H1 (cell line): ENCODE measurements around the gene BABAM1. TPM values are rescaled to one million over a fixed set of nuclear protein-coding genes. Genes with fewer than 3 reads are reported as not detected.

Source experiments
- CTCF ChIA-PET: fragments of 300-600 bp; sonication (Branson Sonifier 250); formaldehyde crosslinking; loops from one replicate; lab custom pipeline; 2021; ENCODE audit not compliant: partially characterized antibody; lab: Charles Lee
- POLR2A ChIA-PET: fragments of 300-600 bp; sonication (Branson Sonifier 250); formaldehyde crosslinking; loops from one replicate; lab custom pipeline; 2021; ENCODE audit warnings: inconsistent platforms; ENCODE audit not compliant: partially characterized antibody; lab: Charles Lee
- DNase-seq, 2 experiments: peaks; one replicate each; pipeline versions ENCODE4 v3.0.0 to v3.0.0-alpha.2; 2010 to 2022; ENCODE audit warnings: low spot score in 2 of 2, low read depth in 1 of 2, mixed read lengths in 1 of 2
- FAIRE-seq: peaks from 2 replicates; lab custom pipeline; 2011; peaks lifted over from hg19 to GRCh38; lab: Jason Lieb, UNC
- H2AFZ ChIP-seq: 2 replicates; pipeline ENCODE4 v1.8.1; 2012; ENCODE audit warnings: low read length, inconsistent platforms
- H2AK5ac ChIP-seq: 2 replicates; pipeline ENCODE4 v1.6.1; 2013; ENCODE audit warnings: low read depth, low read length
- H2BK120ac ChIP-seq: replicated peaks from 2 replicates; pipeline ENCODE3; 2013; ENCODE audit warnings: low read depth, low read length, inconsistent platforms
- H2BK12ac ChIP-seq: 2 replicates; pipeline ENCODE4 v1.6.1; 2013; ENCODE audit warnings: low read depth, low read length
- H2BK15ac ChIP-seq: 2 replicates; pipeline ENCODE4 v1.6.1; 2013; ENCODE audit warnings: low read length
- H2BK20ac ChIP-seq: 2 replicates; pipeline ENCODE4 v1.6.1; 2013; ENCODE audit warnings: low read length
- H2BK5ac ChIP-seq: 2 replicates; pipeline ENCODE4 v1.6.1; 2013; ENCODE audit warnings: low read depth, low read length
- H3K14ac ChIP-seq: 2 replicates; pipeline ENCODE4 v1.6.1; 2013; ENCODE audit warnings: inconsistent platforms; ENCODE audit not compliant: insufficient read length
- H3K18ac ChIP-seq: 2 replicates; pipeline ENCODE4 v1.6.1; 2013; ENCODE audit warnings: low read length; ENCODE audit errors: extremely low read depth
- H3K23ac ChIP-seq: 2 replicates; pipeline ENCODE4 v1.6.1; 2013; ENCODE audit warnings: inconsistent platforms; ENCODE audit not compliant: insufficient read length
- H3K23me2 ChIP-seq: 2 replicates; pipeline ENCODE4 v1.6.1; 2013; ENCODE audit warnings: low read depth, low read length
- H3K27ac ChIP-seq: 2 replicates; pipeline ENCODE4 v1.6.1; 2011; ENCODE audit warnings: low read depth, low read length, inconsistent platforms
- H3K27me3 ChIP-seq, 4 experiments: replicated peaks in 1 of 4; 1 replicate in 1 of 4; 2 replicates in 3 of 4; pipeline versions ENCODE4 v1.6.1 to v1.8.1; 2011 to 2013; ENCODE audit warnings: low read length in 3 of 4, mild to moderate bottlenecking in 3 of 4, inconsistent platforms in 2 of 4, mixed read lengths in 2 of 4, moderate library complexity in 1 of 4; ENCODE audit not compliant: control insufficient read depth in 3 of 4, insufficient read depth in 3 of 4; ENCODE audit errors: extremely low read depth in 1 of 4
- H3K36me3 ChIP-seq, 4 experiments: 2 replicates each; pipeline versions ENCODE4 v1.6.1 to v1.8.1; 2011 to 2013; ENCODE audit warnings: mild to moderate bottlenecking in 4 of 4, low read length in 3 of 4, moderate library complexity in 2 of 4, control low read depth in 1 of 4, inconsistent platforms in 1 of 4; ENCODE audit not compliant: insufficient read depth in 4 of 4, control insufficient read depth in 2 of 4
- H3K4ac ChIP-seq: replicated peaks from 2 replicates; pipeline ENCODE3; 2013; ENCODE audit warnings: low read length, low read depth, mixed read lengths, inconsistent platforms; ENCODE audit not compliant: insufficient read length
- H3K4me1 ChIP-seq, 4 experiments: replicated peaks in 1 of 4; 1 replicate in 1 of 4; 2 replicates in 3 of 4; pipeline versions ENCODE4 v1.6.1 to v1.8.1; 2011 to 2013; ENCODE audit warnings: low read length in 3 of 4, inconsistent platforms in 2 of 4, mixed read lengths in 1 of 4; ENCODE audit not compliant: insufficient read depth in 4 of 4, control insufficient read depth in 3 of 4
- H3K4me2 ChIP-seq, 2 experiments: 2 replicates each; pipeline versions ENCODE4 v1.6.1 to v1.8.1; 2011 to 2013; ENCODE audit warnings: low read depth in 2 of 2, low read length in 2 of 2, control low read depth in 1 of 2, inconsistent platforms in 1 of 2, mild to moderate bottlenecking in 1 of 2; ENCODE audit not compliant: insufficient read depth in 1 of 2
- H3K4me3 ChIP-seq, 4 experiments: fragments of 200-600, 300-600 bp in 1 of 4; sonication (generic), shearing (Covaris generic), sonication (Bioruptor Twin) in 1 of 4; 2 replicates each; pipeline versions ENCODE4 v1.5.1 to v1.8.1; 2011 to 2016; ENCODE audit warnings: low read length in 4 of 4, low read depth in 3 of 4, control low read depth in 2 of 4, inconsistent platforms in 2 of 4, mild to moderate bottlenecking in 2 of 4, mixed read lengths in 1 of 4, moderate library complexity in 1 of 4; ENCODE audit not compliant: insufficient read depth in 2 of 4; ENCODE audit errors: extremely low read depth in 1 of 4
- H3K56ac ChIP-seq: replicated peaks from 2 replicates; pipeline ENCODE3; 2013; ENCODE audit warnings: low read depth, mild to moderate bottlenecking, mixed read lengths, low read length, inconsistent platforms; ENCODE audit not compliant: insufficient read length
- H3K79me1 ChIP-seq: 2 replicates; pipeline ENCODE4 v1.6.1; 2013; ENCODE audit warnings: low read depth, low read length, control low read depth
- H3K79me2 ChIP-seq, 2 experiments: 2 replicates each; pipeline versions ENCODE4 v1.6.1 to v1.8.1; 2012 to 2013; ENCODE audit warnings: low read length in 2 of 2, mild to moderate bottlenecking in 2 of 2, inconsistent platforms in 1 of 2; ENCODE audit not compliant: insufficient read depth in 2 of 2, control insufficient read depth in 1 of 2
- H3K9ac ChIP-seq, 4 experiments: replicated peaks in 1 of 4; 1 replicate in 1 of 4; 2 replicates in 3 of 4; pipeline versions ENCODE4 v1.6.1 to v1.8.1; 2011 to 2013; ENCODE audit warnings: low read depth in 3 of 4, low read length in 3 of 4, control low read depth in 2 of 4, mild to moderate bottlenecking in 2 of 4, moderate library complexity in 2 of 4, inconsistent platforms in 1 of 4; ENCODE audit errors: extremely low read depth in 1 of 4
- H3K9me3 ChIP-seq, 2 experiments: 2 replicates each; pipeline versions ENCODE4 v1.6.1 to v1.8.1; 2012 to 2013; ENCODE audit warnings: mild to moderate bottlenecking in 2 of 2, moderate library complexity in 2 of 2, control low read depth in 1 of 2, inconsistent platforms in 1 of 2, low read depth in 1 of 2, low read length in 1 of 2, mixed read lengths in 1 of 2; ENCODE audit not compliant: insufficient read depth in 2 of 2
- H4K20me1 ChIP-seq, 2 experiments: replicated peaks in 1 of 2; 2 replicates each; pipeline versions ENCODE3 to v1.8.1; 2011 to 2013; ENCODE audit warnings: inconsistent platforms in 2 of 2, low read length in 2 of 2, mild to moderate bottlenecking in 1 of 2; ENCODE audit not compliant: insufficient read depth in 2 of 2, control insufficient read depth in 1 of 2
- H4K5ac ChIP-seq: 2 replicates; pipeline ENCODE4 v1.6.1; 2013; ENCODE audit warnings: low read length, low read depth, mixed read lengths, inconsistent platforms; ENCODE audit not compliant: insufficient read length
- H4K8ac ChIP-seq: 2 replicates; pipeline ENCODE4 v1.8.0; 2013; ENCODE audit warnings: mild to moderate bottlenecking, moderate library complexity, low read length, inconsistent platforms; ENCODE audit not compliant: insufficient read depth; ENCODE audit errors: extremely low read depth
- H4K91ac ChIP-seq: replicated peaks from 2 replicates; pipeline ENCODE3; 2013; ENCODE audit warnings: low read length, mixed read lengths, inconsistent platforms; ENCODE audit not compliant: insufficient read length
- CHD1 ChIP-seq: IDR thresholded peaks from 2 replicates; pipeline ENCODE4 v1.6.1; 2012; ENCODE audit warnings: low read depth, low read length, improper control_type of control experiment
- CREB1 ChIP-seq: IDR thresholded peaks from 2 replicates; pipeline ENCODE4 v1.6.1; 2012; ENCODE audit warnings: inconsistent platforms
- KDM1A ChIP-seq: fragments of 200-600, 300-600 bp; sonication (generic); IDR thresholded peaks from 2 replicates; pipeline ENCODE4 v1.7.1; 2016; ENCODE audit warnings: mild to moderate bottlenecking, low read length, borderline replicate concordance
- POLR2A ChIP-seq, 2 experiments: IDR thresholded peaks; 1 replicate in 1 of 2; 2 replicates in 1 of 2; pipeline ENCODE4 v1.6.1; 2011; ENCODE audit warnings: low read depth in 2 of 2, low read length in 2 of 2, mild to moderate bottlenecking in 2 of 2; ENCODE audit errors: control extremely low read depth in 1 of 2
- TBP ChIP-seq: IDR thresholded peaks from 2 replicates; pipeline ENCODE4 v1.6.1; 2011; ENCODE audit warnings: low read depth, low read length, improper control_type of control experiment
- WGBS, 2 experiments: shearing (Covaris generic) in 1 of 2; methylation state at CpG; one replicate each; pipeline versions ENCODE4 v1.1.6 to v1.1.7; 2013 to 2015; ENCODE audit warnings: low lambda C conversion rate in 2 of 2, mixed read lengths in 2 of 2, inconsistent platforms in 1 of 2, low coverage in 1 of 2, missing lambda C conversion rate in 1 of 2; ENCODE audit not compliant: insufficient replicate concordance in 2 of 2, insufficient coverage in 1 of 2, insufficient read length in 1 of 2; ENCODE audit errors: extremely low coverage in 1 of 2, missing lambda C conversion rate in 1 of 2; 5-methylcytosine and 5-hydroxymethylcytosine counted together
- polyA plus RNA-seq, 7 experiments: library from polyadenylated mRNA; depleted of rRNA in 3 of 7; stranded (reverse) in 5 of 7; unstranded in 2 of 7; fragments of >200 nt in 5 of 7; fragments of 200-250 nt in 2 of 7; gene quantifications; 1 replicate in 5 of 7; 2 replicates in 1 of 7; 4 replicates in 1 of 7; pipeline versions ENCODE4 v1.2.1 to v1.2.3, GENCODE V29; 2011 to 2013; ENCODE audit warnings: missing spikeins in 2 of 7, mixed read lengths in 2 of 7
- total RNA-seq: library from RNA; stranded (reverse); fragmentation: NEBNext Ultra II Directional; extraction: Animal tissue kit (Norgen Biotek cat#: 25700); gene quantifications from 2 replicates; pipeline ENCODE4 v1.2.1, GENCODE V29; 2021
- TF ChIP-seq, protein P1 (sequence below): IDR thresholded peaks from 2 replicates; pipeline ENCODE4 v1.6.1; 2011; ENCODE audit warnings: low read length, improper control_type of control experiment
- TF ChIP-seq, protein P2 (sequence below): IDR thresholded peaks from 2 replicates; pipeline ENCODE4 v1.6.1; 2012; ENCODE audit warnings: inconsistent platforms
- TF ChIP-seq, protein P3 (sequence below): IDR thresholded peaks from 2 replicates; pipeline ENCODE4 v1.6.1; 2012; ENCODE audit warnings: inconsistent platforms

Gene BABAM1
- total and polyA plus RNA-seq, 2 of the 8 experiments (the other 6 are each of a cell fraction or from before 2014, with no cell fraction given) = 127 to 133 TPM

GRCh38 chr19:17303167-17303939, 36.1 kb downstream of the BABAM1 start, which contains the start of gene ABHD8:
ABHD8 (minus strand) TSS chr19:17303425; CDS start chr19:17301616, 1,809 bp downstream.
- H3K9ac ChIP-seq = peak within 1 kb of the TSS; percentile 2 to 63 (median 49)
- TF ChIP-seq, protein P1, sequence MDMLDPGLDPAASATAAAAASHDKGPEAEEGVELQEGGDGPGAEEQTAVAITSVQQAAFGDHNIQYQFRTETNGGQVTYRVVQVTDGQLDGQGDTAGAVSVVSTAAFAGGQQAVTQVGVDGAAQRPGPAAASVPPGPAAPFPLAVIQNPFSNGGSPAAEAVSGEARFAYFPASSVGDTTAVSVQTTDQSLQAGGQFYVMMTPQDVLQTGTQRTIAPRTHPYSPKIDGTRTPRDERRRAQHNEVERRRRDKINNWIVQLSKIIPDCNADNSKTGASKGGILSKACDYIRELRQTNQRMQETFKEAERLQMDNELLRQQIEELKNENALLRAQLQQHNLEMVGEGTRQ = peak; percentile 66
- TF ChIP-seq KDM1A (no peak), TBP (peak; percentile 46; the same call in 1 of the 2 replicates), POLR2A (IDR thresholded peaks at IDR 0.05; ENCODE audit: control extremely low read depth in 1 of 2, low read depth in 2 of 2, low read length in 2 of 2) (peak in 1 of 2 experiments; percentile 37; a peak in 2 of 3 replicates), CHD1 (no peak), CREB1 (peak; percentile 76)
- TF ChIP-seq, protein P2, sequence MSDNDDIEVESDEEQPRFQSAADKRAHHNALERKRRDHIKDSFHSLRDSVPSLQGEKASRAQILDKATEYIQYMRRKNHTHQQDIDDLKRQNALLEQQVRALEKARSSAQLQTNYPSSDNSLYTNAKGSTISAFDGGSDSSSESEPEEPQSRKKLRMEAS = peak; percentile 61
- TF ChIP-seq, protein P3, sequence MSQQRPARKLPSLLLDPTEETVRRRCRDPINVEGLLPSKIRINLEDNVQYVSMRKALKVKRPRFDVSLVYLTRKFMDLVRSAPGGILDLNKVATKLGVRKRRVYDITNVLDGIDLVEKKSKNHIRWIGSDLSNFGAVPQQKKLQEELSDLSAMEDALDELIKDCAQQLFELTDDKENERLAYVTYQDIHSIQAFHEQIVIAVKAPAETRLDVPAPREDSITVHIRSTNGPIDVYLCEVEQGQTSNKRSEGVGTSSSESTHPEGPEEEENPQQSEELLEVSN = no peak

More at GRCh38 chr19:17303167-17303939, 36.1 kb downstream of the BABAM1 start, which contains the start of gene ABHD8:
- Histone ChIP-seq H3K4me1 (peaks cover 12 to 21% (median 14%) of the 10 kb centered on the region in 4 experiments), H4K91ac (peak within 1 kb of the TSS; percentile 88), H3K36me3 (peaks cover 0 to 13% (median 2%) of the 10 kb centered on the region in 4 experiments; a peak in 4 of 8 replicates), H3K79me2 (peaks cover 0 to 4% of the 10 kb centered on the region in 2 experiments; a peak in 1 of 4 replicates), H2BK12ac (no peak within 1 kb of the TSS), H3K18ac (peak within 1 kb of the TSS; percentile 91), H3K79me1 (peaks cover 4% of the 10 kb centered on the region), H2BK5ac (no peak within 1 kb of the TSS; the same call in 1 of the 2 replicates), H3K9me3 (no peaks in the 10 kb centered on the region; a peak in 1 of 4 replicates), H3K4me2 (peak within 1 kb of the TSS; percentile 82 to 98), H3K4ac (peak within 1 kb of the TSS; percentile 75), H3K23ac (no peak within 1 kb of the TSS), H3K56ac (no peak within 1 kb of the TSS), H2AFZ (no peak within 1 kb of the TSS), H3K4me3 (peak within 1 kb of the TSS; percentile 54 to 78 (median 58)), H4K8ac (no peak within 1 kb of the TSS), H3K14ac (no peak within 1 kb of the TSS), H4K20me1 (peaks cover 1 to 8% of the 10 kb centered on the region in 2 experiments), H2AK5ac (0 out of 2 replicates have a peak within 1 kb of the TSS, but pooled peaks have one; percentile 53), H3K27ac (no peak within 1 kb of the TSS), H3K27me3 (no peaks in the 10 kb centered on the region), H2BK20ac (no peak within 1 kb of the TSS), H4K5ac (peak within 1 kb of the TSS; percentile 47), H2BK120ac (no peak within 1 kb of the TSS), H3K23me2 (peaks cover 7% of the 10 kb centered on the region), H2BK15ac (peak within 1 kb of the TSS; percentile 81; the same call in 1 of the 2 replicates)
- ChIA-PET CTCF (interaction anchor here (0.7 to 3.0 kb wide), 8 partner anchors 11 to 97 kb away, joined by 3 to 29 read pairs (median 3); no protein-coding TSS in a partner anchor), POLR2A (interaction anchor here (1.1 to 18.5 kb wide), 6 partner anchors 12 to 88 kb away, joined by 3 to 329 read pairs (median 4); partner anchors contain the start of genes ANO8, BABAM1 and USE1)
- FAIRE-seq (no peak), DNase-seq (peak in 1 of 2 experiments; percentile 99)
- WGBS, 2 experiments = 7% methylated on average over 33 of the region's 52 CpGs; no CpG with 5 or more reads in 1 of the 2 experiments
